HG02678 (cell line): ENCODE measurements around the gene CCDC110.

Experiments
- ATAC-seq: cut with Tn5 transposase; IDR thresholded peaks from one replicate; pipeline ENCODE4 v1.9.1; 2021; ENCODE audit warnings: mild to moderate bottlenecking, moderate library complexity; ENCODE audit not compliant: unreplicated experiment

The CCDC110 gene

DNA sequence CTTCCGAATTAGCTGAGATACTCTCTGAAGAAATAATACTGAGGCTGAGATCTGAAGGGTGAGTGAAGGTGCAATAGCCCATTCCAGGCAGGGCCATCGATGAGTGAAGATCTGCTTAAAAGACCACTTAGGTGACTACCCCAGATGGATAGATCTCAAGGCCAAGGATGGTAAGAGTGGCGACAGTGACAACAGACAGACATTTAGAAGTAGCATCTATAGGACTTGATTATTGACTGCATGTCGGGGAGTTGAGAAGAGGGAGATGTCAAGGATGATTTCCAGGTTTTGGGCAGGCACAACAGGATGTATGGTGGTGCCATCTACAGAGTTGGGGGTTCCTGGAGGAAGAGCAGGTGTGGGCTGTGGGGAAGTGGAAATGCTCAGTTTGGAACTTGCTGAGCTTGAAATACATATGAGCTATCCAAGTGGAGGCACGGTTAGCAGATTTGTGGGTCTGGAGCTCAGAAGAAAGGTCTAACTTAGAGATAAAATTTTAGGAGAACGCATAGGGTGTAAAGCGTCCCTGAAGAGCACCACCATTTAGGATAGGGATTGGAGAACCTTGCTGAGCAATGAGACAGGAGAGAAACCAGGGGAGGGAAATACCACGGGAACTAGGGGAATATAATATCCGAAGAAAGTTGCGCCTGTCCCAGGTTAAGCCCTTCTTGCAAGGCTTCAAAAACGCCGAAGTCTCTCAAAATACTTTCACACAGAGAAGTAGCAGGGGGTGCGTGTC, 46.5 kb downstream of the CCDC110 start:
- peak; percentile 5 for ATAC-seq

DNA sequence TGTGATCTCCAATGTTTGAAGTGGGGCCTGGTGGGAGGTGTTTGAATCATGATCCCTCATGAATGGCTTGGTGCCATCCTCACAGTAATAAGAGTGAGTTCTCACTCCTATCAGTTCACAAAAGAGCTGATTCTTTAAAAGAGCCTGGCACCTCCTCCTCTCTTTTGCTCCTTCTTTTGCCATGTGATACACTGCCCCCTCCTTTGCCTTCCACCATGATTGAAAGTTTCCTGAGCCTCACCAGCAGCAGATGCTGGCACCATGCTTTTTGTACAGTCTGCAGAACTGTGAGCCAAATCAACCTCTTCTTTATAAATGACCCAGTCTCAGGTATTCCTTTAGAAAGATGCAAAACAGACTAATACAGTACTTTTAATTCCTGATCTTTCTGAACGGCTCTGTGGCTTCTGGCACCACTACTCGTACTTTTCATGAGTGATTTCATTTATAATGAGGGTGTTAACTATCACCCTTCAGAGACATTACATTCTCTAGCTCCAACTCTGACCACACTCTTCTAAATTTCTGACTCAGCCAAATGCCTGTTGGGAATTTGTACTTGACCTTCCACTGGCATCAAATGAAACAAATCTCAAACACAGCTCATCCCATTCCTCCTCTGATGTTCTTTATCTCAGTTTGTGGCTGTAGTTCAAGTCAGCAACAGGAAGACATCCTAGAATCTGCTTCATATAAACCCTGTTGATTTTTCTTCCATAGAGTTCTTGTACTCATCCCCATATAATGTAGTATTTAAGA, 50.0 kb downstream of the CCDC110 start:
- no peak for ATAC-seq

DNA sequence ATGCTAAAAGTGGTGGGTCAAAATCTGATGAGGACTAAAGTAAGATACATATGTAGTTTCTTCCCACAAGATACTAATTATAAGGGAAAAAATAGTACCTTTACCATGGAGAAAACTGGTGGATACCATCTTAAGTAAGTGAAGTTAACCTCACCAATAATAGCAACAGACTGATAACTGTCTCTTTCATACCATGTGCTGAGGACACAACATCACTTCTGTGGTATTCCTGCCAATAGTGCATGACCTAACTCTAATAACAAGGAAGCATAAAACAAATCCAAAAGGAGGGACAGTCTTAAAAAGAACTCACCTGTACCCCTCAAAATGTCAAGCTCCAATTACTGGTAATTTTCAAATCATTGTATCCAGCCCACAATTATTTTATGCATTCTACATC, 54.6 kb downstream of the CCDC110 start:
- no peak for ATAC-seq

DNA sequence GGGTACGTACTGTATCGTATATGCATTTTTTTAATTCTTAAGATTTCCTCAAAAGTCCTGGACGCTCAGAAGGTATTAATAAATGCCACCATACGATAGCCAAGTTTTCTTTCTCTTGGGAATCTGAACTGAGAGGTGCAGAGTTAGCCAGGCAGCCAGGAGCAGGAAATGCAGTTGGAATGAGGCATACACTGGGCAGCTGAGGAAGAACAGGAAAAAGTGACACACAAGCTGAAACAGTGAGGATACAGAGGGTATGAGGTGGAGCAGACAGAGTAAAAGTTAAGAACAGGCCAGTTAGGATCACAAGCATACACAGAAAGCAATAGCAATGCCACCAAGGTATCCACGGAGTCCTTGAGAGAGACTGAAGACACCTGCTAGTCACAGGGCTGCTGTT, 59.1 kb downstream of the CCDC110 start:
- ATAC-seq, result no peak

DNA sequence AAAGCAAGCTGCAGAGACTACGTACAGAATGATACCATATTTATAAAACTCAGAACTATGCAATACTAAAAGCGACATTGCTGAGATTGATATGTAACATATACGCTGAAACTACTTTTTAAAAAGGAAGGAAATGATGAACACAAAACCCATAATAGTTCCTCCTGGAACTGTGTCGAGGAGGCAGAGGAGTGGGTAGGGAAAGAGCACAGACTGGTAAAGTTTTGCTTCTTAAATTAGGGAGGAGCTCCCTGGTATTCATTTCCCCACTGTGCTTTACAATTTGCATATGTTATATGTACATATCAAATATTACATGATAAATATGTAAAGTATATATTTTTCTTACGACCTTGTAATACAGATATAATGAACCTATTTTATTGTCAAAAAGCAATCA, 59.7 kb downstream of the CCDC110 start:
- ATAC-seq, result no peak

DNA sequence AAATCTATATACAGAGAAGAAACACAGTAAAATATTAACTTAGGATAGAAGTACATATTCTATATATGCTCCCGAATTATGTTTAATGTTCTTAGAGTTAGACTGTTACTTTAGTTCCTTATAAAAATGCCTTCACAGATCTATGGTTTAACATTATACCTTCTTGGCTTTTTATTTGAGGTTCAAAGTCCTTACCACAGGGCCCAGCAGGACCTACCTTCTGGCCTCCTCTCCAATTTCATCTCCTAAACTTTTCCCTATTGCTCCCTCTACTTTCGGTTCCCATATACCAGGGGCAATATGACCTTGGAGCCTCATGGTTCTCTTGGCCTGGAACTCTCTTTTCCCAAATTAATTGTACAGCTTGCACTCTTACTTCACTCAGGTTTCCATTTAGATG, 63.1 kb downstream of the CCDC110 start:
- ATAC-seq, result no peak

DNA sequence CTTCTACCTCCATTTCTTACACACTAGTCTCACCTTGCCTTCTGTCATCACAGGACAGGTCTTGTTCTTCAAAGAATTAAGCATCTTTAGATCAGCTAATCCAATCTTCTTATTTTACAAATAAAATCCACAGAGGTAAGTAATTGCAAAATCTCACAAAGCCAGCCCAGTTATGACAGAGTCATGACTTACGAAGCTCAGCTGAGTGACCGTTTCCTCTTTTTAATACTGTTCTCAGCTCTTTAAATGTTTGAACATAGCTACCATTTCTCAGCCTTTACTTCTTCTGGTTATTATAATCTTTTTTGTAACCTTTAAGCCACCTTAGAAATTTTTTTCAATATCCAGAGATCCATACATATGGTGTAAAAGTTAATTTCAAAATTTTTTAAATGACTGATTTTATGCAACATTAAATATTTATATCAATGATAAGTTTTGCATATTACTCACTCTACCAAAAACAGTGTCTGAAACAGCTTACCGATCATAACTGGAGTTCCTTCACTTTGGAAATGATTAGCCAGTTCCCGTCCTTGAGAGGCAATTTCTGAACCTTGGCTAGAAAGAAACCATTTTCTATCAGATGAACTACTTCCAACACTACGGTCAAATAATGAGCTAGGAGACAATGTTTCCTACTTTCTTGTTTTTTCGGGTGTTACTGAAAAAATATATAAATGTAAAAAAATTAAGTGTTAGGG, 66.1 kb downstream of the CCDC110 start:
- no peak for ATAC-seq

DNA sequence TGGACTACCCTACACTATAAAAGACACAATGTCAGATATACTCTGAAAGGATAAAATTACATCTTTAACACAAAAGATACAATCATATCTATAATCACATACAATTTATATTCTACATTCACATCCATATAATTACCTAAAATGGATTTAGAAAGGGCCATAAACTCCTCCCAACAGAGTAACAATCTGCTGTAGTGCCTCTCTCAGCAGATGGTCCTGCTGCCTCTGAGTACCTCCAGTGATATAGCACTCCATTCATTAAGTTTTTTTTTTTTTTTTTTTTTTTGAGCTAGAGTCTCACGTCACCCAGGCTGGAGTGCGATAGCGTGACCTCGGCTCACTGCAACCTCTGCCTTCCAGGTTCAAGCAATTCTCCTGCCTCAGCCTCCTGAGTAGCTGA, 67.5 kb downstream of the CCDC110 start:
- ATAC-seq, result no peak

DNA sequence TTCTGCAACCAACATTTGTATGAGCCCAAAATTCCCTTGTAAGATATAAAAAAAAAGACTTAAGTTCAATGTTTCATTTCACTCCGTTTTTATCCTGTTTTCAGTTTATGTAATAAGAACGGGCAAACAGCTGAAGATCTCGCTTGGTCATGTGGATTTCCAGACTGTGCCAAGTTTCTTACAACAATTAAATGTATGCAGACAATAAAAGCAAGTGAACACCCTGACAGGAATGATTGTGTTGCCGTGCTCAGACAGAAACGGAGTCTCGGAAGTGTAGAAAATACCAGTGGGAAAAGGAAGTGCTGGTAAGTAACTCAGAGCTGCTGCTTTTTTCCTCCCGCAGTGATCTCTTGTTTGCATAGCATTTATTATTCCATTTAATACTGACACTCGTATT, 72.1 kb downstream of the CCDC110 start:
- no peak for ATAC-seq

DNA sequence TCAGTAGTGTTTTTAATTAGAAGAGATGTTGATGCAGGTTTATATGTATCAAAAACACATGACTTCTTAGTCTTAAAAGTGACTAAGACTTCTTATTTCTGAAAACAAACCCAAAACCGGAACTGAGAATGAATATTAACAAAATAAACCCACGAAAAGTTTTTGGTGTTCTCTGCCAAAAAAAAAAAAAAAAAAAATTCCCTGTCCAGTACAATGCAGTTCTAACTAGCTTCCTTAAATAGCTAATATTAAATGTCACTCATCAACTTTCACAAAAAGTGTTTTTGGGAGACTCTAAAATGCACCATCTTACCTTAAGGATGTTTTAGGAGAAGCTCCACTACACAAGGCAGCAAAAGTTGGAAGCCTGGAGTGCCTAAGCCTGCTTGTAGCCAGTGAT, 72.9 kb downstream of the CCDC110 start:
- ATAC-seq, result no peak

DNA sequence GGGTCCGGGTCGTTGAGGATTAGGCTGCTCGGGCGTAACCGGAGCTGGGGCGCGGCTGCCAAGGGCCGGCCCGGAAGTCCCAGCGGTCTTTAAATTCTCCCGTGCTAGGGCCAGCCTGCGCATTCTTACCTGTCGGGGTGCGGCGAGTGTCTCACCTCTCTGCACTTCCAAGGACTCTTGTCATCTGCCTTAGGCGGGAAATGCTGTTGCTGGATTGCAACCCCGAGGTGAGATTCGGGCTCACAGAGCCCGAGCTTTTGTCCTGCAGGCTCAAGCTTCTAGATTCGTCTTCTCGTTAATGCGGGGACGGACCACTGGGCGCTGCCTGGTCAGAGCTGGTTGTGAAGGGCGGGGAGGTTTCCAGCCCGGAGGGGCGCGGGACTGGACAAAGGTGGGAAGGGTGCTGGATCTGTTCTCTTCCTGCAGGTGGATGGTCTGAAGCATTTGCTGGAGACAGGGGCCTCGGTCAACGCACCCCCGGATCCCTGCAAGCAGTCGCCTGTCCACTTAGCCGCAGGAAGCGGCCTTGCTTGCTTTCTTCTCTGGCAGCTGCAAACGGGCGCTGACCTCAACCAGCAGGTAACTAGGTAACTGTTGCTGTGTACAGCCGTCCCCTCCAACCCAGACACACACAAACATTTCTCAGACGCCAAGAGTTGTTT, 74.7 kb downstream of the CCDC110 start, which contains the start of gene ANKRD37:
Gene ANKRD37 (plus strand): TSS at position 118 of the 662 bp plus-strand sequence. CDS start 83 bp downstream, at position 201.
- no peak for ATAC-seq

DNA sequence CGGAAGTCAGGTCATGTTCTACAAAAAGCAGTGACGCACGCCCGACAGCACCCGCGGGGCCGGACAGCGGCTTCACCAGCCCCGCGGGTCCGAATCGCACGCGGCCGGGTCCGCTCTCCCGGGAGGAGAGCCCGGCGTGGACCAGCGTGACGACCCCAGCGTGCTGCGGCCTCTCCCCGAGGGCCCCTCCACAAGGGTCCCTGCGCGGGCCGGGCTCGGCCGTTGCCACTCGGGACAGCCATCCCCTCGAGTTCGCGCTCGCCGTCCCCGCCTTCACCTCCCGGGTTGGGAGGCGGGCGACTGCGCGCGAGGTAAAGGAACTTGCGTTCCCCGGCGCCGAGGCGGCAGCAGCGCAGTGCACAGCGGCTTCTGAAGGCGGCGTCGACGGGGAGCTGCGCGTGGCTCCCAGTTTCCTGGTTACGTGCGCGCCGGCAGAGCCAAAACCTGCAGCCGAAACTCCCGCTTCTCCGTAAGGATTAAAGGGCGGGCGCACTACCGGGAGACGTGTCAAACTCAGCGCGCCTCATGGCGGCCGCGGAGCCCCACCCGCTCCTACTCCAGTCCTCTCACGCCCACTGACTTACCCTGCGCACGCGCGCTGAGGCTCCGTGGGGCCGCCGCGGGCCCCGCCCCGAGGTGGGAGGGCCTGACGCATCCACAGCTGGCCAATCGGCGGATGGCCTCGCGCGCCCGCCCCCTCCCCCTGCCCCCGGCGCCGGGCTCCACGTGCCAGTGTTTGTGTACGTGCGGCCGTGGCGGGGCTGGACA, 75.4 kb downstream of the CCDC110 start:
- ATAC-seq, result peak; percentile 79

DNA sequence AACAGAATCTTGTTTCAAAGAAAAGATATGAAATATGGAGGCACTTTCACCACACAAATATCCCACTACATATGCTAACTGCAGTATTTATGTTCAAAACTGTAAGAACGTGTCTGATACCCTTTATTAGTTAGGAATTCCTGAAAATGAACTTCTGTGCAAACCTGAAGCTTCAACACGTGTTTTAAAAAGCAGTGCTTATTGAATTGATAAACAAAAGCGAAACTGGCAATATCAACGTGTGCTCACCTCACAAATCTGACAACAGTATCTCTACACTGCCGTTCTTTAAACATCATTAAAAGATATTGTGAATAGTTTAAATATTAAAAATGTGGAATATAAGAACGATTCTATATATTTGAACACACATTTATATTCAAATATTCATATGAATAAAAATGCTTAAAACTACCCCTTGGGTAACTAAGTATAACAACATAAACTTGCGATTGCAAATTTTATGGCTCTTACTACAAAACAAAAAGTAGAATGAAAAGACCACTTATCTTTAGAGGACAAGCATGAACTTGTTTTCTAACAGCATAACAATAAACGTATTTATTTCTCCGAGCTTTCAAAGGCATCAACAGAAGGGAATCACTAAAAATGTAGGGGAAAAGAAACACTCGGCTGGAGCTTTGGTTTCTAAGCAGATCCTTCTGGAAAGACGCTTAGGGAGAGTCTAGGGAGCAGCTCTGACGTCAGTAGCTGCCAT, 76.1 kb downstream of the CCDC110 start, which contains the start of gene LRP2BP:
Gene LRP2BP (minus strand): TSS at position 687 of the 718 bp plus-strand sequence. CDS start 17,738 bp downstream, outside the sequence.
- ATAC-seq, result no peak
